GM18499 (cell line): ENCODE data around the gene KIDINS220.

Experiments used
- ATAC-seq: cut with Tn5 transposase; IDR thresholded peaks from one replicate; pipeline ENCODE4 v1.9.1; 2021; ENCODE audit warnings: moderate number of reproducible peaks; ENCODE audit not compliant: insufficient read depth, unreplicated experiment

KIDINS220 gene

GRCh38 chr2:8679827-8680731 is 157.3 kb downstream of the KIDINS220 start:
- ATAC-seq: no peak

DNA sequence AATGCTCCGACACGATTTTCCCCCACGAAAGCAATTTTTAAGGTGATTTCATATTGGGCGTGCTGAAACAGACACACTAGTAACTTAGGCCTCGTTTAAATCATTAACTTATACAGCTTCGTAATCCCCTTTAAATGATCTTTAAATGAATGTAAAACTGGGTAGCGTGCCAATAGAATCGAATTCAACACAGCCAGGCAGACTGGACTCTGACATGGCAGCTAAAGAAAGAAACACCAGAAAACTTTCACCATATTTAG is 157.9 kb downstream of the KIDINS220 start:
- no peak for ATAC-seq
